Stimulated activated CD8-positive, alpha-beta memory T cell treated with anti-CD3 and anti-CD28 coated beads, Interleukin-12 subunit alpha, Interleukin-12 subunit beta, amount 100 ng/mL, for 4 hours (primary cell): Measurements from ENCODE around the gene GNB3.
A peak's percentile ranks its signal among the peaks of the same experiment; 100 is the strongest.

Source experiments
- DNase-seq: peaks from one replicate; pipeline ENCODE4 v3.0.0-alpha.2; 2020; ENCODE audit warnings: low read depth

Gene GNB3

DNA sequence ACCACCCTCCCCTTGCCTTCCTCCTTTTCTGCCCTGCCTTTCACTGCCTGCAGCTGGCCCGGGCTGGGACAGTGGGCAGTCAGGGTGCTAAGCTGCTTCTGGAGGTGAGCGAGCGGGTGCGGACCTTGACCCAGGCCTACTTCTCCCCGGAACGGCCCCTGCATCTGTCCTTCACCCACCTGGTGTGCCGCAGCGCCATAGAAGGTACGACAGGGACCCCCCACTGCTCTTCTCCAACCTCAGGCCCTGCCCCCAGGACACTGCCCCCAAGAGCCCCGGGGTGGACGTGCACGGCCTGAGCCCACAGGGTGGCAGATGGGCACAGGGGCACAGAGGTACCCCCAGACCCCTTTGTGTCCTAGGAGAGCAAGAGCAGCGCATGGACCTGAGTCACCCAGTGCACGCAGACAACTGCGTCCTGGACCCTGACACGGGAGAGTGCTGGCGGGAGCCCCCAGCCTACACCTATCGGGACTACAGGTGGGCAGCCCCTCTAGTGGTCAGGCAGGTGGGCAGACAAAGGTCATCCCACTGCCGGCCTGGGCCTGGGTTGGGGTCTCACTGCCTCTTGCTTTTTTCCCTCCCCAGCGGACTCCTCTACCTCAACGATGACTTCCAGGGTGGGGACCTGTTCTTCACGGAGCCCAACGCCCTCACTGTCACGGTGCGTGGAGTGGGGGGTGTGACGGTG, 3.2 kb upstream of the GNB3 start:
- DNase-seq = no peak

DNA sequence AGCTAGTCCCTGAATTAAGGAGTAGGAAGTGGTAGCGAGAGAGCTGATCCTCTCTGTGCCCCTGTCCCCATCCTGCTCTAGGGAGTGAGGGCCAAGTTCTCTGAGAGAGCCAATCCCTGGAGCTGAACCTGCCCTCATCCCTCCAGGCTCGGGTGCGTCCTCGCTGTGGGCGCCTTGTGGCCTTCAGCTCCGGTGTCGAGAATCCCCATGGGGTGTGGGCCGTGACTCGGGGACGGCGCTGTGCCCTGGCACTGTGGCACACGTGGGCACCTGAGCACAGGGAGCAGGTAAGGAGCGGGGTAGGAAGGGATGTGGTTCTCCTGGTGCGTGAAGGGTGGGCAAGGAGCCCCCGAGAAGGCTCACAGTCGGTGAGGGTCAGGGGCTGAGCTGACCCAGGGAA, 1.9 kb upstream of the GNB3 start:
- DNase-seq = no peak

- DNase-seq = no peak
These were observed 1.1 kb upstream of the GNB3 start for GRCh38 chr12:6839482-6840201.

DNA sequence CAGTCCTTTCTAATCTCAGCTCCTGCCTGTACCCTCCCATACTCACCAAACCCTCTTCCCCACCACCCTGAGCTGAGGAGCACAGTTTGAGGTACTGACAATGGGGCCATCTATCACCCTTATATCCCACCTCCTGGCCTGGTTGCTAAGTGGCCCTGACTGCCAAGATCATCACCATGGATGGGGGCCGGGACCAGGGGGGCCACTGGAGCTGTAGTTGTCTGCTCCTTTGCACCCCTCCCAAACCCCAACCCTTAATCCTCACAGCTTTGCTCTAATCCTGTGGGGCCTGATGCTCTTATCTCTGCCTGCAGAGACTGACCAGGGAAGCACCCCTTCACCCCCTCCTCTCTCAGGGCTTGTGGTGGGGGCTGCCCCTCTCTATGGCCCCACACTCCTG, 395 bp upstream of the GNB3 start:
- no peak for DNase-seq

GRCh38 chr12:6842075-6842474, 1.4 kb downstream of the GNB3 start:
- no peak for DNase-seq

- DNase-seq = no peak
These were observed 2.6 kb downstream of the GNB3 start for GRCh38 chr12:6843118-6843902.

- DNase-seq = no peak
These were observed 4.7 kb downstream of the GNB3 start for GRCh38 chr12:6845395-6845794.

DNA sequence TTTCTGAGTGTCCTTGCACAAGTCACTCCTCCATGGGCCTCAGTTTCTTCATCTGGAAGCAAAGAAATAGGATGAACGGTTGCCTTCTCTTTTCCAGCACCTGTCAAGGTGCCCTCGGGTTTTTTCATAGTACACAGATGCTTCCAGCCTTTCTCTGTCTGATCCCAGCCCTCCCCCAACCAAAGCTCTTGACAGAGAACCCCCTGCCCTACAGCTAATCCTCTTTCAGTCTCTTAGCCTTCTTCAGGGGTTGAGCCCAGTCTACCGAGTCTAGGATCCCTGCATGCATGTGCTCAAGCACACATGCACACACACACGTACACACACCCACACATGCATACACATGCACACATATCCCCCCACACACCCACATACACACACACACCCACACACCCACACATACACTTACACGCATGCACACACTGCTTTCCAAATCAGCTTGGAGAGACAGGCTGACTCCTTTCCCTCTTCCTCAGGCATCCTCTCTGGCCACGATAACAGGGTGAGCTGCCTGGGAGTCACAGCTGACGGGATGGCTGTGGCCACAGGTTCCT, 5.7 kb downstream of the GNB3 start:
- DNase-seq = no peak

GRCh38 chr12:6847676-6848075, 7.0 kb downstream of the GNB3 start:
- DNase-seq = no peak

DNA sequence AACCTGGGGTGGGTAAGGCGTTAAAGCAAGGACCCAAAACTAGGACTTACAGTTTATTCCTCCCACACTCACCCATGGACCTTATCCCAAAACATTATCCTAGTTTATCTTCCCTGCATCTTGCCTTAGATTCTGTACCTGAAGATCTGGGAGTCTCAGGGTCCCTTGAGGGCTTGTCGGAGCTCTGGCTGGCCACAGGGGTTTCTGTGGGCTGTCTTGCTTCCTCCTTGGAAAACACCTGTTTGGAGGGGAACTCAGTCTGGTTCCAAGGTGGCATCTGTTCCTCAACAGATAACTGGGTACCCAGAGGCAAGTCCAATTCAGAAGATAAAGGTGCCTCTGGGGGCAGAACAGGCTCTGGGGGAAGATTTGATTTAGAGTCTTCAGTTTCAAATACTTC, 8.7 kb downstream of the GNB3 start:
- no peak for DNase-seq

DNA sequence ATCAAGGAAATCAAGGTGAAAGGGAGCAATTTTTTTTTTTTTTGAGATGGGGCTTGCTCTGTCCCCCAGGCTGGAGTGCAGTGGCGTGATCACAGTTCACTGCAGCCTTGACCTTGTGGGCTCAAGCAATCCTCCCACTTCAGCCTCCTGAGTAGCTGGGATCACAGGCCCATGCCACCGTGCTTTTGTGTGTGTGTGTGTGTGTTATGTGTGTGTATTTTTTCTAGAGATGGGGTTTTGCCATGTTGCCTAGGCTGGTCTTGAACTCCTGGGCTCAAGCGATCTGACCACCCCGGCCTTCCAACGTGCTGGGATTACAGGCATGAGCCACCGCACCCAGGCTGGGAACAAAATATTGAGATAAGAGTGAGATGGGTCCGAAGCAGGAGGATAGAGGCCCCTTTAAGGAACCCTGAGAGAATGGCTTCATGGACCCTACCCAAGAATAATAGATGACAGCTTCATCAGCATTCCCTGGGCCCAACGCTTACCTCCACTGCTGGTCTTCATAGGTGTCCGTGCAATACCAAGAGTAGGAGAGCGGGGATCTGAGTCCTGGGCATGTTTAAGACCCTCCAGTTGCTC, 9.3 kb downstream of the GNB3 start:
- DNase-seq = no peak

DNA sequence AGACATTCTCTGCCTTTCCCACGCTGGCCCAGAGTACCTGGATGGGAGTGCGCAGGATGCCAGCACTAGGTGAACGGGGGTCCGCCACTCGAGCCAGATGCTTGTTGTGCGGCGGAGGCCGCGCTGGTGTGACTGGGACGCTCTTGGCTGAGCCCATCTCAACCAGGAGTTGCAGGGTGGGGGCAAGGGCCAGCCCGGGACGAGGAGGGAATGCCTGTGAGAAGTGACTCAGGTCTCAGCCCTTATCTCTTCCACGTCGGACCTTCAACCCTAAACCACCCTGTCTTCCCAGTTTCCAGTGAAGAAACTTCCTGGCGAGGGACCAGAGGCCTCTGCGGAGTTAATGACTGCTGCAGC, 10.0 kb downstream of the GNB3 start:
- no peak for DNase-seq

- peak; percentile 72 for DNase-seq
These were observed 10.6 kb downstream of the GNB3 start, which contains the start of gene CDCA3 for GRCh38 chr12:6851153-6851920. CDCA3 (minus strand) TSS chr12:6851286; CDS start chr12:6850952, 334 bp downstream.

- peak; percentile 96 for DNase-seq
These were observed 11.4 kb downstream of the GNB3 start, which contains the start of gene USP5 for GRCh38 chr12:6851921-6852650. USP5 (plus strand) TSS chr12:6852150; CDS start chr12:6852180, 30 bp downstream.

DNA sequence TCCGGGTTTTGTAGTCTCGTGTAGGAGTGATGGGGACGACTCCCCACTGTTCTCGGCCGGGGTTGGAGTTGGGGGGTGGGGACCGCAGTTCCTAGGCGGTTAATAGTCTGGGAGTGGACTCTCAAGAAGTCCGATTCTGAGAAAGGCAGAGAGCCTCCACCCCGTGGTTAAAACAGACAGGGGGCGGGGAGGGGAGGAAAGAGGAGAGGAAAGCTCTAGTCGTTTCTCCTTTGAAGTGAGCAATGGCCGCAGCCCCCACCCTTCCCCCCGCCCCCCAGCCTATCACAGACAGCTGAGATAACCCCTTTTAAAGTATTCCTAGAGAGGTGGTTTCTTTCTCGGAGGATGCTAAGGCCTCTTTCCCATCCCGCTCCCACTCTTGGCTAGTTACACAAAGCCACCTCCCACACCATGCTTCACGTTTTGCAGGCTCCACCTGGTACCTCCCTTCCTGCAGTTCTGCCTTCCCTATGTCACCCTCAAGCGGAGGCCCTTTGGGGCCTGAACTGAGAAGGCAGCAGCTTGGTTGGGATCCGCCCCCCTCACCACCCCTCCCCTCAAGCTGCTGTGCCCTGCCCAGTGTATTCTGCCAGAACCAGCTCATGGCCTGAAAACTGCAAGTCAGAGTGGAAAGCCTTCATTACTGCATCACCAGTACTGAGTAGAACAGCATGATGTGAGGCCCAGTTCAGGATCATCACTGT, 12.1 kb downstream of the GNB3 start:
- no peak for DNase-seq

- DNase-seq = no peak
These were observed 12.9 kb downstream of the GNB3 start for GRCh38 chr12:6853626-6854025.

- DNase-seq = no peak
These were observed 13.3 kb downstream of the GNB3 start for GRCh38 chr12:6854036-6854435.

- no peak for DNase-seq
These were observed 14.6 kb downstream of the GNB3 start for GRCh38 chr12:6855322-6855721.

DNA sequence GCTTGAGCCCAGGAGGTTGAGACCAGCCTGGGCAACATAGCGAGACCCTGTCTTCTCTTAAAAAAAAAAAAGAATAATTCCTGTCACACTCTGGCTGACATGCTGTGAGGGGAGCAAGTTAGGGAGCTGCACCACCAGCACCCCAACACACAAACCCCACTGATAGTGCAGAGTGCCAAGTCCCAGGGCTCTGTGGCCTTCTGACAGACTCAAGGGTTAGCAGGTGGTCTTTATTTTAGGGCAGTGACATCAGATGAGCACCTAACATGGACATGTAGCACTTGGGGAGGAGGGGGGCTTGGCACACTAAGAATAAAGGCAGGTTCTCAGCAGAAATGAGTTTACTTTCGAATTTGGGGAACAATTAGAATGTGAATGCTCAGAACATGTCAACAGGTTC, 18.1 kb downstream of the GNB3 start:
- DNase-seq = no peak

GRCh38 chr12:6860116-6860515, 19.4 kb downstream of the GNB3 start:
- DNase-seq = no peak
